ENCODE data around the gene ERMP1.

DNA sequence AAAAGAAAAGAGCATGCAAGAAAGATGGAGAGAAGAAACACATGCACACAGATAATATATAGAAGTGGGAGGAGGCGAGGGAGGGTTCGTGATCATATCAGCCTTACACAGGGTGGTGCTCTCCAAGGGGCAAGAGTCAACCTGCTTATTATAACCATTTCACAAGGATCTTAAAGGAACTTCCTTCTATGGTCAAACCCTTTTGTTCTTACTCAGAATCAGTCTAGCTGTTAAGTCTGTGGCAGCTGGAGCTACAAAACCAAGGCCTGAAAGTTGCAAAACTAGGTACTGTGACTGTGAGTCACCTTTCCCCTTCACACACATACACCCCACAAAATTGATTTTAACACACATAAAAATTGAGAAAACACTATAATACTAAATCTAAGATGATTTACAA, 18.5 kb upstream of the ERMP1 start:
- TF ChIP-seq, protein P1, sequence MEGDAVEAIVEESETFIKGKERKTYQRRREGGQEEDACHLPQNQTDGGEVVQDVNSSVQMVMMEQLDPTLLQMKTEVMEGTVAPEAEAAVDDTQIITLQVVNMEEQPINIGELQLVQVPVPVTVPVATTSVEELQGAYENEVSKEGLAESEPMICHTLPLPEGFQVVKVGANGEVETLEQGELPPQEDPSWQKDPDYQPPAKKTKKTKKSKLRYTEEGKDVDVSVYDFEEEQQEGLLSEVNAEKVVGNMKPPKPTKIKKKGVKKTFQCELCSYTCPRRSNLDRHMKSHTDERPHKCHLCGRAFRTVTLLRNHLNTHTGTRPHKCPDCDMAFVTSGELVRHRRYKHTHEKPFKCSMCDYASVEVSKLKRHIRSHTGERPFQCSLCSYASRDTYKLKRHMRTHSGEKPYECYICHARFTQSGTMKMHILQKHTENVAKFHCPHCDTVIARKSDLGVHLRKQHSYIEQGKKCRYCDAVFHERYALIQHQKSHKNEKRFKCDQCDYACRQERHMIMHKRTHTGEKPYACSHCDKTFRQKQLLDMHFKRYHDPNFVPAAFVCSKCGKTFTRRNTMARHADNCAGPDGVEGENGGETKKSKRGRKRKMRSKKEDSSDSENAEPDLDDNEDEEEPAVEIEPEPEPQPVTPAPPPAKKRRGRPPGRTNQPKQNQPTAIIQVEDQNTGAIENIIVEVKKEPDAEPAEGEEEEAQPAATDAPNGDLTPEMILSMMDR (IDR thresholded peaks at IDR 0.05; ENCODE audit: low read depth, low read length), result no peak
- TF ChIP-seq EZH2phosphoT487 (IDR thresholded peaks at IDR 0.05; ENCODE audit: low read depth), result no peak

Data from OCI-LY3 (cell line).